ENCODE measurements around the gene DGKZ.

The DGKZ gene

GRCh38 chr11:46332568-46333393 lies 14.5 kb upstream of the DGKZ start:
- in situ Hi-C loops (cut with HindIII; ENCODE audit: low sequenced_read_pairs): no loop called here
- H3K4me3 ChIP-seq (ENCODE audit: low read depth, low read length): peak overlapping the region; percentile 12
- DNase-seq (ENCODE audit: low read depth, low spot score): no peak
- TF ChIP-seq, protein P1, sequence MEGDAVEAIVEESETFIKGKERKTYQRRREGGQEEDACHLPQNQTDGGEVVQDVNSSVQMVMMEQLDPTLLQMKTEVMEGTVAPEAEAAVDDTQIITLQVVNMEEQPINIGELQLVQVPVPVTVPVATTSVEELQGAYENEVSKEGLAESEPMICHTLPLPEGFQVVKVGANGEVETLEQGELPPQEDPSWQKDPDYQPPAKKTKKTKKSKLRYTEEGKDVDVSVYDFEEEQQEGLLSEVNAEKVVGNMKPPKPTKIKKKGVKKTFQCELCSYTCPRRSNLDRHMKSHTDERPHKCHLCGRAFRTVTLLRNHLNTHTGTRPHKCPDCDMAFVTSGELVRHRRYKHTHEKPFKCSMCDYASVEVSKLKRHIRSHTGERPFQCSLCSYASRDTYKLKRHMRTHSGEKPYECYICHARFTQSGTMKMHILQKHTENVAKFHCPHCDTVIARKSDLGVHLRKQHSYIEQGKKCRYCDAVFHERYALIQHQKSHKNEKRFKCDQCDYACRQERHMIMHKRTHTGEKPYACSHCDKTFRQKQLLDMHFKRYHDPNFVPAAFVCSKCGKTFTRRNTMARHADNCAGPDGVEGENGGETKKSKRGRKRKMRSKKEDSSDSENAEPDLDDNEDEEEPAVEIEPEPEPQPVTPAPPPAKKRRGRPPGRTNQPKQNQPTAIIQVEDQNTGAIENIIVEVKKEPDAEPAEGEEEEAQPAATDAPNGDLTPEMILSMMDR (IDR thresholded peaks at IDR 0.05; ENCODE audit: low read depth, low read length): no peak

DNA sequence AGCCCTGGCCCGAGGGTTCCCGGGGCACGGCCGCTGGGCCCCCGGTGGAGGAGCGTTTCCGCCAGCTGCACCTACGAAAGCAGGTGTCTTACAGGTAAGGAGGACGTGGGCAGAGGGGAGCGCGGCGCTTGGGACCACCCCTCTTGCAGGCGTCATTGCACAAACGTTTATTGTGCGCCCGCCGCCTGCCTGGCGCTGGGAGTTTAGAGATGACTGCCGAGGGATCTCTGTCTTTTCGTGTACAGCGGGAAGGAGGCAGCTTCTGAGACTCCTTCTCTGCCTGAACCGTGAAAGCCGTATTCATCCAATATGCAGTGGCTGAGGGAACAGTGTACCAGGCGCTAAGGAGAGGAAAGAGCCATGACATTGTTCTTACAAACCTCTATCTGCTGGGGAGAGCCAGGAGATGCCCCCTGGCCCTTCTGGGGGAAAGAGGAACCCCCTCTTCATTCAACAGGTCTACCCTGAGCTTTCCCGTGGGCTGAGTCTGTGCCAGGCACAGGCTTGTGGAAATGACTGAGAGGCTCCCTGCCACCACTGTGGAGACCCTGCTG lies 13.8 kb upstream of the DGKZ start:
- peak overlapping the region; percentile 5 for H3K4me3 ChIP-seq (ENCODE audit: low read depth, low read length)
- no peak for DNase-seq (ENCODE audit: low read depth, low spot score)
- TF ChIP-seq, protein P1 (IDR thresholded peaks at IDR 0.05; ENCODE audit: low read depth, low read length): no peak
- in situ Hi-C loops (cut with HindIII; ENCODE audit: low sequenced_read_pairs): no loop called here

DNA sequence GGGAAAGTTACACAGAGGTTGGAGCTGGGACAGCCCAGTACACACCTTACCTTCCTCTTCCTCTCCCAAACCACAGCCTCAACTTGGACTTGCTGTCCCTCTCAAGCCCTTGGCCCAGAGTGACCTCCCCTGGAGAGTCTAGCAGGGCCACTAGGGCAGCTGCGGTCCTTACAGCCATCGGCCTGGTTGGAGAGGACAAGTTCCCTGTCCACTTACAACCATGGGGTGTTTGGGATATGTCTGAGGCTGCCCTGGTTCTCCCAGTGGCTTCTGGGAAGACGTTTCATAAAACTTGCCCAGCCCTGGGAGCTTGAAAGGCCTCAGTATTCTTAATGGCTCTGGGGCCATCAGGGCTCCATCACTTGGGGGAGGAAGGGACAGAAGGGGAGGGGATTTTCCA lies 13.1 kb upstream of the DGKZ start:
- in situ Hi-C loops (cut with HindIII; ENCODE audit: low sequenced_read_pairs): no loop called here
- no peak for DNase-seq (ENCODE audit: low read depth, low spot score)
- TF ChIP-seq, protein P1 (IDR thresholded peaks at IDR 0.05; ENCODE audit: low read depth, low read length): no peak
- no peak overlapping the region for H3K4me3 ChIP-seq (ENCODE audit: low read depth, low read length)

GRCh38 chr11:46335271-46335670 lies 12.0 kb upstream of the DGKZ start:
- no peak for DNase-seq (ENCODE audit: low read depth, low spot score)
- H3K4me3 ChIP-seq (ENCODE audit: low read depth, low read length): no peak overlapping the region
- in situ Hi-C loops (cut with HindIII; ENCODE audit: low sequenced_read_pairs): no loop called here

GRCh38 chr11:46335890-46336562 lies 11.2 kb upstream of the DGKZ start:
- TF ChIP-seq, protein P1 (IDR thresholded peaks at IDR 0.05; ENCODE audit: low read depth, low read length): no peak
- no peak overlapping the region for H3K4me3 ChIP-seq (ENCODE audit: low read depth, low read length)
- no peak for DNase-seq (ENCODE audit: low read depth, low spot score)
- in situ Hi-C loops (cut with HindIII; ENCODE audit: low sequenced_read_pairs): no loop called here

More at GRCh38 chr11:46335271-46335670, 12.0 kb upstream of the DGKZ start:
- TF ChIP-seq, protein P1 (IDR thresholded peaks at IDR 0.05; ENCODE audit: low read depth, low read length): no peak

DNA sequence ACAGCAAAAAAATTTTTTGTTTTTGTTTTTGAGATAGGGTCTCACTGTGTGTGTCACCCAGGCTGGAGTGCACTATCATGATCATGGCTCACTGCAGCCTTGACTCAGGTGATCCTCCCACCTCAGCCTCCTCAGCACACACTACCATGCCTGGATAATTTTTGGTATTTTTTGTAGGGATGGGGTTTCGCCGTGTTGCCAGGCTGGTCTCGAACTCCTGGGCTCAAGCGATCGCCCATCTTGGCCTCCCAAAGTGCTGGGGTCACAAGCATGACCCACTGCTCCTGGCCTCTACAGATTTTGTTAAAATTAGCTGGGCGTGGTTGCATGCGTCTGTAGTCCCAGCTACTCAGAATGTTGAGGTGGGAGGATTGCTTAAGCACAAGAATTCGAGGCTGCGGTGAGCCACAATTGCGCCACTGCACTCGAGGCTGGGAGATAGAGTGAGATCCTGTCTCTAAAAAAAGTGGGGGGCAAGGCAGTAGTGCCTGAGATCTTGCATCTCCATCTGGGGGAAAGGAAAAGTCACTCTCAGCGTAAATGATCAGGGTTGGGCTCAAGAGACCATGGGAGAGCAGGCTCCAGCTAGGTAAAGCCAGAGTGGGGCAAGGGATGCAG lies 10.6 kb upstream of the DGKZ start:
- in situ Hi-C loops (cut with HindIII; ENCODE audit: low sequenced_read_pairs): no loop called here
- H3K4me3 ChIP-seq (ENCODE audit: low read depth, low read length): no peak overlapping the region
- TF ChIP-seq, protein P1 (IDR thresholded peaks at IDR 0.05; ENCODE audit: low read depth, low read length): no peak
- DNase-seq (ENCODE audit: low read depth, low spot score): no peak

Measured in astrocyte of the spinal cord (primary cell).